SK-N-SH treated with all-trans-retinoic acid at 6 μM for 48 hours (cell line): ENCODE results near the gene FFAR2.

ENCODE experiments used
- ATAC-seq: fragments of 200-7000 bp; cut with Tn5 transposase; 3 replicates; pipeline ENCODE4 v1.9.1; 2020; ENCODE audit warnings: mild to moderate bottlenecking, moderate library complexity
- ARNTL ChIP-seq: fragments of 450-650 bp; formaldehyde crosslinking; IDR thresholded peaks from 2 replicates; pipeline ENCODE4 v1.5.0; 2020; ENCODE audit warnings: low read depth, mild to moderate bottlenecking, moderate library complexity, borderline replicate concordance
- BACH2 ChIP-seq: fragments of 250-450 bp; sonication (Bioruptor Pico); IDR thresholded peaks from 2 replicates; pipeline ENCODE4 v1.9.0; 2021; ENCODE audit warnings: mild to moderate bottlenecking, borderline replicate concordance
- CREB5 ChIP-seq: fragments of 250-450 bp; sonication (Bioruptor Pico); IDR thresholded peaks from 2 replicates; pipeline ENCODE4 v1.5.1; 2020; ENCODE audit warnings: low read depth, mild to moderate bottlenecking, moderate library complexity
- CSDC2 ChIP-seq: fragments of 250-450 bp; sonication (Bioruptor Pico); IDR thresholded peaks from 2 replicates; pipeline ENCODE4 v1.5.0; 2020; ENCODE audit warnings: mild to moderate bottlenecking, moderate library complexity
- CSRNP3 ChIP-seq: fragments of 250-450 bp; sonication (Bioruptor Pico); IDR thresholded peaks from 2 replicates; pipeline ENCODE4 v1.5.1; 2021; ENCODE audit warnings: mild to moderate bottlenecking, moderate library complexity
- ESRRG ChIP-seq: fragments of 250-450 bp; sonication (Bioruptor Pico); IDR thresholded peaks from 2 replicates; pipeline ENCODE4 v1.6.1; 2021; ENCODE audit warnings: mild to moderate bottlenecking
- GLIS3 ChIP-seq: fragments of 250-450 bp; sonication (Bioruptor Pico); IDR thresholded peaks from 2 replicates; pipeline ENCODE4 v1.5.0; 2020; ENCODE audit warnings: mild to moderate bottlenecking, moderate library complexity
- OSR1 ChIP-seq: fragments of 250-450 bp; sonication (Bioruptor Pico); IDR thresholded peaks from 2 replicates; pipeline ENCODE4 v1.8.0; 2022; ENCODE audit warnings: moderate library complexity, mild to moderate bottlenecking, inconsistent platforms
- PATZ1 ChIP-seq: fragments of 250-450 bp; sonication (Bioruptor Pico); IDR thresholded peaks from 2 replicates; pipeline ENCODE4 v1.8.0; 2020; ENCODE audit warnings: mild to moderate bottlenecking, moderate library complexity, borderline replicate concordance
- POU6F1 ChIP-seq: fragments of 250-450 bp; sonication (Bioruptor Pico); IDR thresholded peaks from 2 replicates; pipeline ENCODE4 v1.8.0; 2021; ENCODE audit warnings: low read depth, mild to moderate bottlenecking, moderate library complexity, borderline replicate concordance
- PPARA ChIP-seq: fragments of 250-450 bp; sonication (Bioruptor Pico); IDR thresholded peaks from 2 replicates; pipeline ENCODE4 v1.5.0; 2020; ENCODE audit warnings: mild to moderate bottlenecking, borderline replicate concordance
- RARB ChIP-seq: fragments of 250-450 bp; sonication (Bioruptor Pico); IDR thresholded peaks from 2 replicates; pipeline ENCODE4 v1.8.0; 2021; ENCODE audit warnings: mild to moderate bottlenecking, moderate library complexity
- SNAI2 ChIP-seq: fragments of 250-450 bp; sonication (Bioruptor Pico); IDR thresholded peaks from 2 replicates; pipeline ENCODE4 v1.5.0; 2020; ENCODE audit warnings: mild to moderate bottlenecking, moderate library complexity
- TCF4 ChIP-seq: fragments of 250-450 bp; sonication (Bioruptor Pico); IDR thresholded peaks from 2 replicates; pipeline ENCODE4 v1.8.0; 2021; ENCODE audit warnings: mild to moderate bottlenecking, moderate library complexity, borderline replicate concordance
- TOX ChIP-seq: fragments of 250-450 bp; sonication (Bioruptor Pico); IDR thresholded peaks from 2 replicates; pipeline ENCODE4 v1.8.0; 2021; ENCODE audit warnings: mild to moderate bottlenecking, moderate library complexity, borderline replicate concordance
- TSHZ2 ChIP-seq: fragments of 250-450 bp; sonication (Bioruptor Pico); IDR thresholded peaks from 2 replicates; pipeline ENCODE4 v1.5.0; 2020; ENCODE audit warnings: mild to moderate bottlenecking, moderate library complexity
- ZC3H10 ChIP-seq: fragments of 250-450 bp; sonication (Bioruptor Pico); IDR thresholded peaks from 2 replicates; pipeline ENCODE4 v1.5.1; 2021; ENCODE audit warnings: mild to moderate bottlenecking, moderate library complexity
- ZFP3 ChIP-seq: fragments of 250-450 bp; sonication (Bioruptor Pico); IDR thresholded peaks from 2 replicates; pipeline ENCODE4 v1.5.0; 2020; ENCODE audit warnings: mild to moderate bottlenecking, moderate library complexity
- ZFP30 ChIP-seq: fragments of 450-650 bp; formaldehyde crosslinking; IDR thresholded peaks from 2 replicates; pipeline ENCODE4 v1.5.0; 2022; ENCODE audit warnings: mild to moderate bottlenecking, moderate library complexity
- ZNF565 ChIP-seq: fragments of 450-650 bp; formaldehyde crosslinking; conservative IDR thresholded peaks from 2 replicates; pipeline ENCODE4 v1.5.0; 2020; ENCODE audit warnings: low read depth, mild to moderate bottlenecking, moderate library complexity
- ZNF70 ChIP-seq: fragments of 450-650 bp; formaldehyde crosslinking; IDR thresholded peaks from 2 replicates; pipeline ENCODE4 v1.5.0; 2020; ENCODE audit warnings: mild to moderate bottlenecking, moderate library complexity
- ZNF8 ChIP-seq: fragments of 450-650 bp; formaldehyde crosslinking; IDR thresholded peaks from 2 replicates; pipeline ENCODE4 v1.5.0; 2020; ENCODE audit warnings: mild to moderate bottlenecking, moderate library complexity

The FFAR2 gene

GRCh38 chr19:35435896-35436295 lies 12.2 kb upstream of the FFAR2 start:
- TF ChIP-seq ZC3H10 (CRISPR knock-in tag) (no peak), TOX (CRISPR knock-in tag) (no peak), ZNF8 (CRISPR knock-in tag) (no peak), ESRRG (CRISPR knock-in tag) (no peak), GLIS3 (CRISPR knock-in tag) (no peak), POU6F1 (no peak), PPARA (CRISPR knock-in tag) (no peak), ZFP30 (CRISPR knock-in tag) (no peak)
- no peak for ATAC-seq

- ATAC-seq = no peak; the same call in 2 of the 3 replicates
- TF ChIP-seq SNAI2 (CRISPR knock-in tag) = no peak
- TF ChIP-seq PATZ1 (CRISPR knock-in tag) = no peak
- no peak for TF ChIP-seq ZFP30 (CRISPR knock-in tag)
- no peak for TF ChIP-seq GLIS3 (CRISPR knock-in tag)
- no peak for TF ChIP-seq POU6F1
- no peak for TF ChIP-seq TOX (CRISPR knock-in tag)
- no peak for TF ChIP-seq ZNF565 (CRISPR knock-in tag)
- TF ChIP-seq ZNF8 (CRISPR knock-in tag) = no peak
- no peak for TF ChIP-seq CSDC2
- TF ChIP-seq PPARA (CRISPR knock-in tag) = no peak
- no peak for TF ChIP-seq ZC3H10 (CRISPR knock-in tag)
- no peak for TF ChIP-seq TCF4 (CRISPR knock-in tag)
- no peak for TF ChIP-seq OSR1 (CRISPR knock-in tag)
- TF ChIP-seq RARB (CRISPR knock-in tag) = no peak
- TF ChIP-seq ZNF70 = no peak
These were observed 11.3 kb upstream of the FFAR2 start for GRCh38 chr19:35436477-35437405.

- ATAC-seq = no peak
- TF ChIP-seq PPARA (CRISPR knock-in tag) = no peak
- no peak for TF ChIP-seq ZNF565 (CRISPR knock-in tag)
- TF ChIP-seq PATZ1 (CRISPR knock-in tag) = no peak
- TF ChIP-seq ZFP3 (CRISPR knock-in tag) = no peak
- TF ChIP-seq SNAI2 (CRISPR knock-in tag) = no peak
- TF ChIP-seq TOX (CRISPR knock-in tag) = no peak
- no peak for TF ChIP-seq ESRRG (CRISPR knock-in tag)
- no peak for TF ChIP-seq BACH2
- no peak for TF ChIP-seq ARNTL
- no peak for TF ChIP-seq ZFP30 (CRISPR knock-in tag)
- no peak for TF ChIP-seq CREB5
- no peak for TF ChIP-seq CSRNP3
- no peak for TF ChIP-seq ZNF8 (CRISPR knock-in tag)
- no peak for TF ChIP-seq TSHZ2 (CRISPR knock-in tag)
These were observed 10.6 kb upstream of the FFAR2 start for GRCh38 chr19:35437406-35437951.
